SW 1271 (cell line): ENCODE results near the gene KMT5B.

Source experiments
- DNase-seq, 2 experiments: peaks; one replicate each; lab custom pipeline; 2025; lab: John Stamatoyannopoulos, UW

KMT5B gene

GRCh38 chr11:68186061-68186460 lies 27.0 kb downstream of the KMT5B start:
- no peak for DNase-seq

GRCh38 chr11:68181719-68182451 lies 31.2 kb downstream of the KMT5B start:
- DNase-seq = no peak

- no peak for DNase-seq
Observed at GRCh38 chr11:68179847-68180246, 33.2 kb downstream of the KMT5B start.

GRCh38 chr11:68177877-68178276 lies 35.2 kb downstream of the KMT5B start:
- DNase-seq = no peak

- no peak for DNase-seq
Observed at GRCh38 chr11:68173926-68174325, 39.2 kb downstream of the KMT5B start.

- no peak for DNase-seq
Observed at GRCh38 chr11:68169442-68169841, 43.7 kb downstream of the KMT5B start.

GRCh38 chr11:68168694-68169093 lies 44.4 kb downstream of the KMT5B start:
- DNase-seq = no peak

GRCh38 chr11:68167474-68167873 lies 45.6 kb downstream of the KMT5B start:
- DNase-seq = no peak

GRCh38 chr11:68166969-68167368 lies 46.1 kb downstream of the KMT5B start:
- DNase-seq = no peak

- no peak for DNase-seq
Observed at GRCh38 chr11:68165601-68166000, 47.5 kb downstream of the KMT5B start.

GRCh38 chr11:68164437-68164836 lies 48.7 kb downstream of the KMT5B start:
- no peak for DNase-seq

GRCh38 chr11:68163691-68164090 lies 49.4 kb downstream of the KMT5B start:
- no peak for DNase-seq

- DNase-seq = no peak
Observed at GRCh38 chr11:68160100-68160695, 52.9 kb downstream of the KMT5B start.

GRCh38 chr11:68159665-68160064 lies 53.4 kb downstream of the KMT5B start:
- no peak for DNase-seq

GRCh38 chr11:68159161-68159560 lies 53.9 kb downstream of the KMT5B start:
- DNase-seq = no peak

- no peak for DNase-seq
Observed at GRCh38 chr11:68158580-68158979, 54.5 kb downstream of the KMT5B start.

- DNase-seq = no peak
Observed at GRCh38 chr11:68153742-68154141, 59.4 kb downstream of the KMT5B start.

GRCh38 chr11:68150037-68150436 lies 63.1 kb downstream of the KMT5B start:
- DNase-seq = no peak

GRCh38 chr11:68149417-68149816 lies 63.7 kb downstream of the KMT5B start:
- no peak for DNase-seq

- DNase-seq = no peak
Observed at GRCh38 chr11:68148879-68149278, 64.2 kb downstream of the KMT5B start.

- DNase-seq = no peak
Observed at GRCh38 chr11:68148071-68148805, 64.9 kb downstream of the KMT5B start.

- no peak for DNase-seq
Observed at GRCh38 chr11:68146704-68147474, 66.2 kb downstream of the KMT5B start.
